HG02759 (cell line): ENCODE data around the gene NFATC3.

Source experiments
- ATAC-seq: cut with Tn5 transposase; IDR thresholded peaks from one replicate; pipeline ENCODE4 v1.9.1; 2021; ENCODE audit warnings: mild to moderate bottlenecking, moderate library complexity; ENCODE audit not compliant: unreplicated experiment

Gene NFATC3

GRCh38 chr16:68179855-68180254, 94.7 kb downstream of the NFATC3 start:
- ATAC-seq: no peak

GRCh38 chr16:68183046-68183445, 97.9 kb downstream of the NFATC3 start:
- ATAC-seq: no peak

GRCh38 chr16:68186877-68187276, 101.7 kb downstream of the NFATC3 start:
- ATAC-seq: no peak

DNA sequence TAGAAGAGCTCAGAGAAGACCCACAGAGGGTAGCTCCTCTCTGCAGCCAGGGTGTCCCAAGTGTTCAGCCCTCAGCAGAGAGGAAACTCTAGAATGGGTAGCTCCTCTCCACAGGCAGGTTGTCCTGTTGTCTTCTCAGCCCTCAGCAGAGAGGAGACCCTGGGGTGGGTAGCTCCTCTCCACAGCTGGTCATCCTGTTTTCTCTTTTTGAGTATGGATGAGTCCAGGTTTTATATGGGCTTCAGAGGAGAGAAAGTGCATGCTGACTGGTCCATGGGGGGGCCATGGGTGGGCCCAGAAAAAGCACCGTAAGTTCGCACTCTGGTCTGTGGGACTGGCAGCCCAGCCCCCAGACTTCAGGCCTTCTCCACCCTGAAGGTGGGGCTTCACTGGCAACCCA, 102.3 kb downstream of the NFATC3 start:
- no peak for ATAC-seq

DNA sequence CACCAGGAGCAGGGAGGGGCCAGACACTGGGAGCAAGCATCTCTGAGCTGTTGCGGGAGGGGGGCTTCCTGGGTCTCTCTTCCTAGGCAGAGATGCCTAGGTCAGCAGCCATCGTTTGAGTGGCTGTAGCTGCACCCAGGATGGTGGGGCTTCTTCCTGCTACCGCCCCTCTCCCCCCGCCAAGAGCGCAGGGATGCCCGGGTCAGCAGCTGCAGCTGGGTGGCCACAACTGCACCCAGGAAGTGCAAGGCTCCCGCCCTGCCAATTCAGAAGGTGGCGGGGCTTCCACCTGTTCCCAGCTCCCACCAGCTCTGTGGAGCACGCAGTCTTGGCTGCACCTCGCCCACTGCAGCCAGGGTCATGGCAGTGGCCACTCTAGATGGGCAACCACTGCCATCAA, 103.0 kb downstream of the NFATC3 start:
- no peak for ATAC-seq

DNA sequence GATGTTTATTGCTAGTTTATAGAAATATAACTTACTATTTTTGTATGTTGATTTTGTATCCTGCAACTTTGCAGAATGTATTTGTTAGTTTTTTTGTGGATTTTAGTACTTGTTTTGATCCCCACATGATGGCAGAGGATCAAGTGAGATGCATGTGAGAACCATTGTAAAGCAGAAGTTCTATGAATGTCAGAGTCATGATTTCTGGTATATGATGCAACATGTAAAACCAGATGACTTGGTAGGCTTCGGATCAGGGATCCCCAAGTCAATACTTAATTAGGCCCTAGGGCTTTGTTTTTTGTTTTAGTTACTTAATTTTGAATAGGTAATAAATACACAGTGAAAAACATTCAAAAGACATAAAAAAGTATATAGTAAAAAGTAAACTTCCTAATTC, 104.9 kb downstream of the NFATC3 start:
- ATAC-seq: no peak

DNA sequence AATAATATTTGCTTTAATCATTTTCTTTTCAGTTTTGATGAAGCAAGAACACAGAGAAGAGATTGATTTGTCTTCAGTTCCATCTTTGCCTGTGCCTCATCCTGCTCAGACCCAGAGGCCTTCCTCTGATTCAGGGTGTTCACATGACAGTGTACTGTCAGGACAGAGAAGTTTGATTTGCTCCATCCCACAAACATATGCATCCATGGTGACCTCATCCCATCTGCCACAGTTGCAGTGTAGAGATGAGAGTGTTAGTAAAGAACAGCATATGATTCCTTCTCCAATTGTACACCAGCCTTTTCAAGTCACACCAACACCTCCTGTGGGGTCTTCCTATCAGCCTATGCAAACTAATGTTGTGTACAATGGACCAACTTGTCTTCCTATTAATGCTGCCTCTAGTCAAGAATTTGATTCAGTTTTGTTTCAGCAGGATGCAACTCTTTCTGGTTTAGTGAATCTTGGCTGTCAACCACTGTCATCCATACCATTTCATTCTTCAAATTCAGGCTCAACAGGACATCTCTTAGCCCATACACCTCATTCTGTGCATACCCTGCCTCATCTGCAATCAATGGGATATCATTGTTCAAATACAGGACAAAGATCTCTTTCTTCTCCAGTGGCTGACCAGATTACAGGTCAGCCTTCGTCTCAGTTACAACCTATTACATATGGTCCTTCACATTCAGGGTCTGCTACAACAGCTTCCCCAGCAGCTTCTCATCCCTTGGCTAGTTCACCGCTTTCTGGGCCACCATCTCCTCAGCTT, 105.8 kb downstream of the NFATC3 start:
- no peak for ATAC-seq

DNA sequence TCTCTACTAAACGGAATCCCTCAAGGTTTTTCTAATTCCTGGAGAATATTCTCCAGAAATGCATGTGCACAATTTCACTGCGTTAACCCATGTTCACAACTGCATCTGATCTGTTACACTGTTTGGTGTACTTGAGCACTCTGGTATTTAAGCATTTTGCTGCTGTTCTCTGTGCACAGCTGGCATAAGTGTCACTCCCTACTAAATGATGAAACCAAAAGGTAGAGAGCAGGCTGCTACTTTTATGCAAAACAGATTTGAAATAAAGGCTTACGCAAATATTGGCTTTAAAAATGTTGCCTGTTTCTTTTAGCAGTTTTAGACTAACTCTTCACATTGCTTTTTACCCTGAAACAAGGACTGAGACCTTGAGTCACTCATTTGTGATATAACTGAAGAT, 109.1 kb downstream of the NFATC3 start:
- ATAC-seq: no peak

GRCh38 chr16:68197250-68197649, 112.1 kb downstream of the NFATC3 start:
- no peak for ATAC-seq

DNA sequence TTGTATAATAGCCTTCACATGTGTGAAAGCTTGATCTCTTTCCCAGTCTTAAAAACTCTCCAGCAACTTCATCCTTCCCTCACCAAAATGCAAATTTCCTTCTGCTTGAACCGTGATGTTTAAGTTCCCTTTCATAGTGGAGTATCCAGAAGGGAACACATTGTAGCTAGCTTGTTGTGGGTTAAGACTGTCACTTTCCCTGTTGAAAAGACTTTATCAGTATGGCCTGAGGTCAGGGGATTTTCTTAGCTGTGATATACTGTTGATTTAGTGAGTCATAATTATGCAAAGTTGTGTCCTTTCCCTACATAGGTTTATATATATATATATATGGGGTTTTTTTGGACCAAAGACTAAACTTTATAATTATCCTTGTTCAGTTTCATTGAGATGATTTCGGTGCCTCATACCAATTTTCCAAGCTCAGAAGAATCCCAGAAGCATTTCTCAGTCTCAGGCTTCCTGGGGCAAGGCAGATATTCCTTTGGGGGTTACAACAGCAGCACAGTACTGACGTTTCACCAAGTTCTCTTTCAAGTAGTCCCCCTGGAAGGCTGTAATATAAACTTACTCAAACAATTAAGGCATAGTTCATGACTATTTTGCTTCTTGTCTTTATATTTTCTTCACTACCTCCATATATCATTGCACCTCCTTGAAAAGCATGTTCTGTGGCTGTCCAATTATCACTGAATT, 115.1 kb downstream of the NFATC3 start:
- ATAC-seq: no peak

DNA sequence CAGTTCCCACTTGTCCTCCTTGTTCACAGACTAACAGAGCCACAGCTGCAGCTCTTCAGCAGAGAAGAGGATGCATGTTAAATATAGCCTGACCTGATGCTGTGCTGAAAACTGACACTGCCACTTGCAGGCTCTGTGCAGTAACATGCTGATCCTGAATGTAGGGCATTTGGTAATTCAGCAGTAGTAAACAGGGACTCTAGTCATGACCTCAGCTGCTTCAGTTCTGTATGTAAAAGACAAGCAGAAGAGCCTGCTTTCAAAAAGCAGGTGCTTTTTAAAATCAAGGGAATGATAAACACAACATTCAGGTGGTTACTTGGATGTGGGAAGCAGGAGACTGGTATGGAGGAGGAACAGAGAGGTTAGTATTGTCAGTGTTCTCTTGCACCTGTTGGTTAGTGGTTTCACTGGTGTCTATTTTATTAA, 116.9 kb downstream of the NFATC3 start:
- no peak for ATAC-seq

- ATAC-seq: no peak
Observed at GRCh38 chr16:68206245-68206644, 121.1 kb downstream of the NFATC3 start.

GRCh38 chr16:68214726-68215125, 129.6 kb downstream of the NFATC3 start:
- no peak for ATAC-seq

DNA sequence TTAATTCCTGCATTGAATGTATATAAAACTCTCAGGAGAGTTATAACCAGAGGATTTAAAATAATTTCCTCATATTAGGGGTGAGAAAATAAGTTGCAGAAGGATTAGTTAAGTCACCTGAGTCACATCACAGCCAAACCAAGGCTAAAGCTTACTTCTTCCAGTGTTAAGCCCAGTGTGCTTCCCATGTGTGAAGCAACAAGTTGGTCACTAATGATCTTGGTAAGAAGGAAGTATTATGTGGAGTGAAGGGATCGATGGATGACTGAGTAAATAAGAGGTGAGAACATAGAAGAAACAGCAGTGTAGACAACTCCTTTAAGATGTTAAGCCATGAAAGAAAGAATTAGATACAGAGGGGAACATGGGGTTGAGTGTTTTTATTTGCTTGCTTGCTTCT, 130.1 kb downstream of the NFATC3 start:
- ATAC-seq: no peak

GRCh38 chr16:68216240-68216639, 131.1 kb downstream of the NFATC3 start:
- no peak for ATAC-seq

DNA sequence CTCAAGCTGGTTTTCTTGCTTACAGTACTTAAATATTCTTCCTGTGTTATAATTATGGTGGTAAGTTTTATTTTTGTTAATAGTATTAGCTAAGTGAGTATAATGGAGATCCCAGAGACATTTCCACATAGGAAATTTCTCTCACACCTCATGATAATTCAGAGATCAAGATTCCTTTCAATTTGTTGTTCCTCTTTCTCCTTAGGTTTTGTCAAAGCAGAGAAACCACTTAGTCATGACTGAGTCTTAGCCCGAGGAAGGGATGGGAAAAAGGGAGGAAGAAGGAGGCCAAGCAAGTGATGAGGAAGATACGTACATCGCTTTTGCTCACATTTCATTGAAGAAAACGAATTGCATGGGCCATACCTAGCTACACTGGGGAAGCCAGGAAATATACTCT, 132.3 kb downstream of the NFATC3 start:
- no peak for ATAC-seq

DNA sequence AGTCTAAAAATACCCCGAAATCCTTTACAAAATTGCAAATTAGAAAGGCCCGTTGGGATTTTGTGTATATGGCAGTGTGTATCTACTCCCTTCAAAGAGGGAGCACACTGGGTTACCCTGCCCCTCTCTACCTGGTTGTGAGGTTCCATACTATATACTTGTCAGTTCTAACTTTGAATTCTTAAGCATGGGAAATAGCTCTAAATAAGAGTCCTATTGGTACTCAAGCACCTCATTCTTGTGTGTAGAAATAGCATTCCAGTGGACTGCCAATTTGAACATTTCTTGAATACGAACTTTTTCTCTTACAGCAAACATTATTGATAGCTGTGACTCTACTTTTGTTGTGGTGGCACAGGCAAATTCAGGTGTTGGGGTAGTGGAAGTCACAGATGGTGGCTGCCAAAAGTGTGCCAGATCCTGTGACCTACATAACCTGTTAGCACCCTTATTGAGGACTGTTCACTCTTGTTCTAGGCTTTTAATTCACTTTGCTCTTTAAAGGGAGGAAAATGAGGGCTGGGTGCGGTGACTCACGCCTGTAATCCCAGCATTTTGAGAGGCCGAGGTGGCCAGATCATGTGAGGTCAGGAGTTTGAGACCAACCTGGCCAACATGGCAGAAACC, 134.7 kb downstream of the NFATC3 start:
- no peak for ATAC-seq

GRCh38 chr16:68223072-68223471, 137.9 kb downstream of the NFATC3 start:
- ATAC-seq: no peak

GRCh38 chr16:68226116-68226515, 140.9 kb downstream of the NFATC3 start:
- no peak for ATAC-seq

GRCh38 chr16:68227183-68227793, 142.1 kb downstream of the NFATC3 start:
- no peak for ATAC-seq

DNA sequence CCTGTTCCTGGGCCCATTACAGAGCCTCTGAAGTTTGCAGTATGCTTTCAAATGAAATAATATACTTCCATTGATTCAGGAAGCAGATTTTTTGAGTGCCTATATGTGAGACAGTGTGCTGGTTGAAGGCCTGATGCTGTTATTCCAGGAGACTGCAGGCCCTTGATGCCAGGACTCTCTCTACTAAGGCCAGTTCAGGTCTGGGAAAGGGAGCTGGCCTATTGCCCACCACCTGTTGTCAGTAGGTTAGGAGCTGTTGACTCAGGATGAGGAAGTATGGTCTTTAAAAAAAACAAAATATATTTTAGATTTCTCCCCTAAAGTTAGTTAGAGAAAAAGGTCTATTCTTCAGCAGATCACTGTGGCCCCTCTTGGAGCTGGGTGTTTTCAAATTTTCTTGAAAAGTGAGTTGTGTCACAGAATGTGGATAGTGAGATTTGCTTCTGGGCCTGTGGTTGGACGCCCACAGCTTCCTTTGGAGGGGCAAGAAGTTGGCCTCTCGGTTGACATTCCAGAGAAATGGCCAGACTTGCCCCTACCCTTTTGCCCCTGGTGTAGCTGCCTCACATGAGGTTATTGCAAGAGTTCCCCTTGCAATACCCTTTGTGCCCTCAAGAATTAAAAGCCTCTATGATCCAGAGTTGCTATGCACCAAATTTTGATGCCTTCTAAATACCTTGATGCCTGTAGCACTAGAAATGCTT, 142.8 kb downstream of the NFATC3 start:
- no peak for ATAC-seq
